ENCODE measurements around the gene CNRIP1. TPM values are rescaled to one million over a fixed set of nuclear protein-coding genes. Genes with fewer than 3 reads are reported as not detected.

The CNRIP1 gene
- polyA plus RNA-seq, 1 donor (not counting 4 experiments of a cell fraction or from before 2014, with no cell fraction given) = 0.04 TPM

DNA sequence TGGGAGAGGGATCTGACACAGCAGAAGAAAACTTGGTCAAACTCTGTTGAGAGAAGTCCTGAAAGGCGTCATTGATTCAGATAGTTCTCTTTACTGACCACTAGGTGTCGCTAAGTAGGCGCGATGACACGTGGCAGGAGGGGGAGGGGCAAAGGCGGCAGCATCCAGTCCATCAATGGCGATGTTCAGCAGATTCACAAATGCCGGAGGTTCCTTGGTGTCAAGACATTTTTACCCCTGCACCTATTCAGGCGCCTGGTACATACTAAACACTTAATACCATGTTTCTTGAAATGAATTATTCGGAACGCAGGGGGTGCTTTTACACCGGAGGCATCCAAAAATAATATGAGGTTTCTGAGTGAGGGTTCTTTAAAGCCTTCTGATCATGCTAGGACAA lies 42.3 kb upstream of the CNRIP1 start:
- Histone ChIP-seq H3K9me1 (ENCODE audit: control insufficient read depth, extremely low read depth, insufficient read depth, low read length) (no peaks in the 10 kb centered on the region), H3K79me2 (ENCODE audit: control insufficient read depth, insufficient read depth, low read length) (no peaks in the 10 kb centered on the region), H3K36me3 (ENCODE audit: control insufficient read depth in 2 of 2, extremely low read depth in 1 of 2, insufficient read depth in 2 of 2, low read length in 2 of 2) (no peaks in the 10 kb centered on the region), H3K27ac (ENCODE audit: control insufficient read depth, insufficient read depth, low read length) (no peak overlapping the region), H2AFZ (ENCODE audit: control insufficient read depth, low read length) (peak overlapping the region; percentile 58), H3K4me1 (ENCODE audit: control insufficient read depth, extremely low read depth, insufficient read depth, low read length) (no peaks in the 10 kb centered on the region), H3K4me3 (ENCODE audit: control insufficient read depth in 2 of 3, extremely low read depth in 1 of 3, insufficient read depth in 2 of 3, low read depth in 1 of 3, low read length in 3 of 3) (no peak overlapping the region), H4K20me1 (ENCODE audit: control insufficient read depth, extremely low read depth, insufficient read depth, low read length) (no peaks in the 10 kb centered on the region), H3K9ac (ENCODE audit: control insufficient read depth, extremely low read depth, insufficient read depth, low read length) (no peak overlapping the region), H3K4me2 (ENCODE audit: control insufficient read depth, extremely low read depth, insufficient read depth, low read depth, low read length) (no peak overlapping the region), H3K9me3 (ENCODE audit: control insufficient read depth, low read depth, low read length) (no peaks in the 10 kb centered on the region), H3K27me3 (ENCODE audit: control insufficient read depth, extremely low read depth, insufficient read depth, low read length) (no peaks in the 10 kb centered on the region)
- dilution Hi-C loops (cut with MboI; ENCODE audit: extremely low pct_ligation_motif_present, low sequenced_read_pairs) = no loop called here
- FAIRE-seq (peak; percentile 78), DNase-seq (ENCODE audit: low read depth, low spot score) (peak; percentile 33)
- no peak for TF ChIP-seq EZH2 (IDR thresholded peaks at IDR 0.05; ENCODE audit: low read length)
- TF ChIP-seq, protein P1, sequence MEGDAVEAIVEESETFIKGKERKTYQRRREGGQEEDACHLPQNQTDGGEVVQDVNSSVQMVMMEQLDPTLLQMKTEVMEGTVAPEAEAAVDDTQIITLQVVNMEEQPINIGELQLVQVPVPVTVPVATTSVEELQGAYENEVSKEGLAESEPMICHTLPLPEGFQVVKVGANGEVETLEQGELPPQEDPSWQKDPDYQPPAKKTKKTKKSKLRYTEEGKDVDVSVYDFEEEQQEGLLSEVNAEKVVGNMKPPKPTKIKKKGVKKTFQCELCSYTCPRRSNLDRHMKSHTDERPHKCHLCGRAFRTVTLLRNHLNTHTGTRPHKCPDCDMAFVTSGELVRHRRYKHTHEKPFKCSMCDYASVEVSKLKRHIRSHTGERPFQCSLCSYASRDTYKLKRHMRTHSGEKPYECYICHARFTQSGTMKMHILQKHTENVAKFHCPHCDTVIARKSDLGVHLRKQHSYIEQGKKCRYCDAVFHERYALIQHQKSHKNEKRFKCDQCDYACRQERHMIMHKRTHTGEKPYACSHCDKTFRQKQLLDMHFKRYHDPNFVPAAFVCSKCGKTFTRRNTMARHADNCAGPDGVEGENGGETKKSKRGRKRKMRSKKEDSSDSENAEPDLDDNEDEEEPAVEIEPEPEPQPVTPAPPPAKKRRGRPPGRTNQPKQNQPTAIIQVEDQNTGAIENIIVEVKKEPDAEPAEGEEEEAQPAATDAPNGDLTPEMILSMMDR (optimal IDR thresholded peaks at IDR 0.05 in 1 of 3, IDR thresholded peaks at IDR 0.05 in 1 of 3, conservative IDR thresholded peaks at IDR 0.05 in 1 of 3; ENCODE audit: extremely low read depth in 1 of 3, insufficient read depth in 2 of 3, low read length in 3 of 3) = peak; percentile 80 to 96 (median 87)

DNA sequence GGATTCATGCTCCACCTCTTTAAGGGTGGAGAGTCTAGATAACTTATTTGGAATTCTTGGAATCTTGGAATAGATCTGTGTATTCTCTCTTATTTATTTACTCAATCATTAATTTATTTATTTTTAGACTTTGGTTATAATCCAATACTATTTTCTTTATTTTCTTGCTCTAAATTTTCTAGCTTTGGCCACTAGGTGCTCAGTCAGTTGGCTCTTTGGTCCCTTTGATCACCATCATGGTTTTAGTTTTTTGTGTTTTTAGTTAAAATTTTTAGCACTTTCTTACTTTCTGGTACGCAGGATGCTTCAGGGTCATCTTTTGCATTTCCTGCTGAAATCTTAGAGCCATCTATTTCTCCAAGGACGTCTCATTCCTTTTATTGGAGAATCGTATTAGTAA lies 40.1 kb upstream of the CNRIP1 start:
- H3K4me1 ChIP-seq (ENCODE audit: control insufficient read depth, extremely low read depth, insufficient read depth, low read length) = no peaks in the 10 kb centered on the region
- no peaks in the 10 kb centered on the region for H3K27me3 ChIP-seq (ENCODE audit: control insufficient read depth, extremely low read depth, insufficient read depth, low read length)
- no peak overlapping the region for H3K9ac ChIP-seq (ENCODE audit: control insufficient read depth, extremely low read depth, insufficient read depth, low read length)
- no peak overlapping the region for H2AFZ ChIP-seq (ENCODE audit: control insufficient read depth, low read length)
- FAIRE-seq = no peak
- no peak overlapping the region for H3K4me2 ChIP-seq (ENCODE audit: control insufficient read depth, extremely low read depth, insufficient read depth, low read depth, low read length)
- no peaks in the 10 kb centered on the region for H3K9me1 ChIP-seq (ENCODE audit: control insufficient read depth, extremely low read depth, insufficient read depth, low read length)
- no peaks in the 10 kb centered on the region for H3K36me3 ChIP-seq (ENCODE audit: control insufficient read depth in 2 of 2, extremely low read depth in 1 of 2, insufficient read depth in 2 of 2, low read length in 2 of 2)
- no peak overlapping the region for H3K27ac ChIP-seq (ENCODE audit: control insufficient read depth, insufficient read depth, low read length)
- no peak for DNase-seq (ENCODE audit: low read depth, low spot score)
- dilution Hi-C loops (cut with MboI; ENCODE audit: extremely low pct_ligation_motif_present, low sequenced_read_pairs) = no loop called here
- H4K20me1 ChIP-seq (ENCODE audit: control insufficient read depth, extremely low read depth, insufficient read depth, low read length) = no peaks in the 10 kb centered on the region
- no peak for TF ChIP-seq EZH2 (IDR thresholded peaks at IDR 0.05; ENCODE audit: low read length)
- TF ChIP-seq, protein P1 (optimal IDR thresholded peaks at IDR 0.05 in 1 of 3, IDR thresholded peaks at IDR 0.05 in 1 of 3, conservative IDR thresholded peaks at IDR 0.05 in 1 of 3; ENCODE audit: extremely low read depth in 1 of 3, insufficient read depth in 2 of 3, low read length in 3 of 3) = no peak
- H3K9me3 ChIP-seq (ENCODE audit: control insufficient read depth, low read depth, low read length) = no peaks in the 10 kb centered on the region
- H3K4me3 ChIP-seq (ENCODE audit: control insufficient read depth in 2 of 3, extremely low read depth in 1 of 3, insufficient read depth in 2 of 3, low read depth in 1 of 3, low read length in 3 of 3) = no peak overlapping the region
- H3K79me2 ChIP-seq (ENCODE audit: control insufficient read depth, insufficient read depth, low read length) = no peaks in the 10 kb centered on the region
